K562 (cell line): ENCODE measurements around the gene NAGLU. TPM values are rescaled to one million over a fixed set of nuclear protein-coding genes. Genes with fewer than 3 reads are reported as not detected.

Source experiments
- GABPA ChIP-seq: fragments of 200-800 bp; sonication (Bioruptor generic); conservative IDR thresholded peaks from 2 replicates; pipeline ENCODE4 v1.6.1; 2016; ENCODE audit warnings: low read depth, missing genetic modification characterization, missing compliant biosample characterization
- GABPB1 ChIP-seq: sonication (generic); formaldehyde crosslinking; IDR thresholded peaks from 2 replicates; pipeline ENCODE4 v1.8.0; 2022; ENCODE audit warnings: mild to moderate bottlenecking, missing genetic modification reagents
- HMGN3 ChIP-seq: IDR thresholded peaks from 2 replicates; pipeline ENCODE4 v1.6.1; 2011; ENCODE audit warnings: borderline replicate concordance, low read depth, mild to moderate bottlenecking, mixed read lengths, low read length; ENCODE audit not compliant: insufficient read length; ENCODE audit errors: extremely low read depth
- KAT8 ChIP-seq: fragments of 450-650 bp; IDR thresholded peaks from 2 replicates; pipeline ENCODE4 v1.6.1; 2016; ENCODE audit warnings: low read depth, mild to moderate bottlenecking
- KLF6 ChIP-seq: fragments of 250-450 bp; sonication (Bioruptor Pico); IDR thresholded peaks from 2 replicates; pipeline ENCODE4 v1.4.0; 2020; ENCODE audit warnings: mild to moderate bottlenecking, moderate library complexity, borderline replicate concordance
- MTA3 ChIP-seq: fragments of 450-650 bp; formaldehyde crosslinking; IDR thresholded peaks from 2 replicates; pipeline ENCODE4 v1.6.1; 2017; ENCODE audit warnings: mild to moderate bottlenecking, borderline replicate concordance
- NR0B1 ChIP-seq: fragments of 450-650 bp; IDR thresholded peaks from one replicate; pipeline ENCODE4 v1.6.1; 2018; ENCODE audit warnings: mild to moderate bottlenecking, moderate library complexity; ENCODE audit not compliant: partially characterized antibody
- PML ChIP-seq: IDR thresholded peaks from 2 replicates; pipeline ENCODE4 v1.6.1; 2012; ENCODE audit warnings: low read length, inconsistent platforms
- SMARCA5 ChIP-seq: fragments of 450-650 bp; IDR thresholded peaks from 2 replicates; pipeline ENCODE4 v1.6.1; 2016
- ZNF184 ChIP-seq: sonication (generic); formaldehyde crosslinking; IDR thresholded peaks from 2 replicates; pipeline ENCODE4 v1.5.0; 2020; ENCODE audit warnings: missing genetic modification reagents
- ZNF407 ChIP-seq: fragments of 450-650 bp; IDR thresholded peaks from 2 replicates; pipeline ENCODE4 v1.6.1; 2016; ENCODE audit warnings: low read depth
- polyA plus RNA-seq, 8 experiments: library from polyadenylated mRNA; depleted of rRNA in 4 of 8; stranded (reverse) in 5 of 8; unstranded in 3 of 8; fragments of >200 nt; fragmentation: Nextera tagmentation in 2 of 8; fragmentation: Illumina TruSeq in 1 of 8; extraction: Ambion mirVana in 2 of 8; extraction: Trizol in 1 of 8; gene quantifications; 2 replicates each; pipeline versions ENCODE4 v1.2.1 to v1.2.3, GENCODE V29; 2011 to 2014; ENCODE audit warnings: inconsistent platforms in 1 of 8, missing spikeins in 1 of 8
- total RNA-seq, 7 experiments: library from RNA; depleted of rRNA in 6 of 7; stranded (reverse); fragments of >200 nt in 6 of 7; fragmentation: Illumina TruSeq in 2 of 7; extraction: Trizol in 2 of 7; gene quantifications; 2 replicates each; pipeline versions ENCODE4 v1.2.1 to v1.2.3, GENCODE V29; 2011 to 2021; ENCODE audit warnings: low replicate concordance in 1 of 7
- TF ChIP-seq, protein P1 (sequence below): sonication (generic); formaldehyde crosslinking; IDR thresholded peaks from 2 replicates; pipeline ENCODE4 v1.8.0; 2022; ENCODE audit warnings: mild to moderate bottlenecking, low read depth, missing genetic modification reagents
- TF ChIP-seq, protein P2 (sequence below), 2 experiments: IDR thresholded peaks in 1 of 2; conservative IDR thresholded peaks in 1 of 2; 2 replicates each; pipeline ENCODE4 v1.6.1; 2016; ENCODE audit warnings: low read depth in 2 of 2, mild to moderate bottlenecking in 1 of 2, missing compliant biosample characterization in 1 of 2, missing genetic modification characterization in 1 of 2, moderate library complexity in 1 of 2

Gene NAGLU
- total and polyA plus RNA-seq, 9 of the 15 experiments (the other 6 are each of a cell fraction or from before 2014, with no cell fraction given) = 0.04 to 21.5 (median 8.5) TPM

- TF ChIP-seq ZNF407 = peak; percentile 88
- peak; percentile 97 for TF ChIP-seq GABPA (tag)
- 0 out of 2 replicates have a peak, but pooled peaks have one; percentile 38 for TF ChIP-seq SMARCA5
- TF ChIP-seq KAT8 = no peak
- TF ChIP-seq KLF6 (CRISPR knock-in tag) = peak; percentile 25; the same call in 1 of the 2 replicates
- peak; percentile 79 for TF ChIP-seq MTA3
- TF ChIP-seq ZNF184 (CRISPR knock-in tag) = no peak
- TF ChIP-seq, protein P1, sequence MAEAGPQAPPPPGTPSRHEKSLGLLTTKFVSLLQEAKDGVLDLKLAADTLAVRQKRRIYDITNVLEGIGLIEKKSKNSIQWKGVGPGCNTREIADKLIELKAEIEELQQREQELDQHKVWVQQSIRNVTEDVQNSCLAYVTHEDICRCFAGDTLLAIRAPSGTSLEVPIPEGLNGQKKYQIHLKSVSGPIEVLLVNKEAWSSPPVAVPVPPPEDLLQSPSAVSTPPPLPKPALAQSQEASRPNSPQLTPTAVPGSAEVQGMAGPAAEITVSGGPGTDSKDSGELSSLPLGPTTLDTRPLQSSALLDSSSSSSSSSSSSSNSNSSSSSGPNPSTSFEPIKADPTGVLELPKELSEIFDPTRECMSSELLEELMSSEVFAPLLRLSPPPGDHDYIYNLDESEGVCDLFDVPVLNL (CRISPR knock-in tag) = peak; percentile 85; the same call in 1 of the 2 replicates
- TF ChIP-seq, protein P2, sequence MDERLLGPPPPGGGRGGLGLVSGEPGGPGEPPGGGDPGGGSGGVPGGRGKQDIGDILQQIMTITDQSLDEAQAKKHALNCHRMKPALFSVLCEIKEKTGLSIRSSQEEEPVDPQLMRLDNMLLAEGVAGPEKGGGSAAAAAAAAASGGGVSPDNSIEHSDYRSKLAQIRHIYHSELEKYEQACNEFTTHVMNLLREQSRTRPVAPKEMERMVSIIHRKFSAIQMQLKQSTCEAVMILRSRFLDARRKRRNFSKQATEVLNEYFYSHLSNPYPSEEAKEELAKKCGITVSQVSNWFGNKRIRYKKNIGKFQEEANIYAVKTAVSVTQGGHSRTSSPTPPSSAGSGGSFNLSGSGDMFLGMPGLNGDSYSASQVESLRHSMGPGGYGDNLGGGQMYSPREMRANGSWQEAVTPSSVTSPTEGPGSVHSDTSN (CRISPR knock-in tag; IDR thresholded peaks at IDR 0.05; ENCODE audit: low read depth) = no peak
- TF ChIP-seq, protein P2 (tag; conservative IDR thresholded peaks at IDR 0.05; ENCODE audit: low read depth) = 0 out of 2 replicates have a peak, but pooled peaks have one; percentile 6
- no peak for TF ChIP-seq NR0B1
- TF ChIP-seq HMGN3 = peak; percentile 60
- peak; percentile 94 for TF ChIP-seq GABPB1
- peak; percentile 52 for TF ChIP-seq PML
Observed at GRCh38 chr17:42577532-42578281, 41.7 kb downstream of the NAGLU start, which contains the start of gene PSMC3IP (continued).
